HepG2 (cell line): ENCODE data around the gene PCP4L1. TPM values are rescaled to one million over a fixed set of nuclear protein-coding genes. Genes with fewer than 3 reads are reported as not detected.

ENCODE experiments used
- ATM ChIP-seq: fragments of 450-650 bp; IDR thresholded peaks from 2 replicates; pipeline ENCODE4 v1.7.1; 2017; ENCODE audit warnings: mild to moderate bottlenecking, borderline replicate concordance
- CC2D1A ChIP-seq: sonication (generic); formaldehyde crosslinking; IDR thresholded peaks from 2 replicates; pipeline ENCODE4 v1.8.1; 2023; ENCODE audit warnings: mild to moderate bottlenecking, missing genetic modification reagents
- FIP1L1 ChIP-seq: fragments of 200-400 bp; formaldehyde crosslinking; IDR thresholded peaks from 2 replicates; pipeline ENCODE4 v1.6.1; 2018; ENCODE audit warnings: low read depth, mild to moderate bottlenecking, low read length, moderate library complexity, borderline replicate concordance; ENCODE audit not compliant: insufficient read depth
- HNF4A ChIP-seq: sonication (generic); formaldehyde crosslinking; IDR thresholded peaks from 2 replicates; pipeline ENCODE4 v1.4.0; 2020; ENCODE audit warnings: missing genetic modification reagents
- KAT2B ChIP-seq: fragments of 150-350 bp; IDR thresholded peaks from 2 replicates; pipeline ENCODE4 v1.6.1; 2014; ENCODE audit warnings: low read depth, low read length, borderline replicate concordance
- NONO ChIP-seq, 2 experiments: fragments of 450-650 bp in 1 of 2; sonication (generic) in 1 of 2; formaldehyde crosslinking in 1 of 2; IDR thresholded peaks in 1 of 2; conservative IDR thresholded peaks in 1 of 2; 2 replicates each; pipeline versions ENCODE4 v1.6.1 to v1.8.0; 2017 to 2022; ENCODE audit warnings: mild to moderate bottlenecking in 1 of 2, missing genetic modification reagents in 1 of 2, moderate library complexity in 1 of 2
- NR2F1 ChIP-seq, 2 experiments: fragments of 450-650 bp in 1 of 2; formaldehyde crosslinking in 1 of 2; IDR thresholded peaks; 2 replicates each; pipeline versions ENCODE4 v1.5.0 to v1.6.1; 2016 to 2020; ENCODE audit warnings: mild to moderate bottlenecking in 1 of 2, missing compliant biosample characterization in 1 of 2, missing genetic modification reagents in 1 of 2, moderate library complexity in 1 of 2
- SALL1 ChIP-seq: sonication (generic); formaldehyde crosslinking; IDR thresholded peaks from 2 replicates; pipeline ENCODE4 v1.8.0; 2022; ENCODE audit warnings: mild to moderate bottlenecking, missing genetic modification reagents
- SP5 ChIP-seq: IDR thresholded peaks from 2 replicates; pipeline ENCODE4 v1.6.1; 2016; ENCODE audit warnings: low read depth, borderline replicate concordance
- TBX3 ChIP-seq: fragments of 450-650 bp; IDR thresholded peaks from 2 replicates; pipeline ENCODE4 v1.6.1; 2017; ENCODE audit warnings: antibody characterized with exemption, mild to moderate bottlenecking, inconsistent platforms, borderline replicate concordance
- ZEB1 ChIP-seq: IDR thresholded peaks from 2 replicates; pipeline ENCODE4 v1.6.1; 2012; ENCODE audit warnings: mild to moderate bottlenecking, low read depth, inconsistent platforms; ENCODE audit not compliant: insufficient replicate concordance
- ZNF501 ChIP-seq: sonication (generic); formaldehyde crosslinking; IDR thresholded peaks from 2 replicates; pipeline ENCODE4 v1.5.1; 2020; ENCODE audit warnings: mild to moderate bottlenecking, moderate library complexity, missing genetic modification reagents
- ZNF589 ChIP-seq: sonication (generic); formaldehyde crosslinking; conservative IDR thresholded peaks from 2 replicates; pipeline ENCODE4 v1.8.0; 2022; ENCODE audit warnings: mild to moderate bottlenecking, moderate library complexity, missing genetic modification reagents
- ZNF616 ChIP-seq: sonication (generic); formaldehyde crosslinking; IDR thresholded peaks from 2 replicates; pipeline ENCODE4 v1.5.0; 2020; ENCODE audit warnings: low read depth, mild to moderate bottlenecking, missing genetic modification reagents
- ZNF629 ChIP-seq: sonication (generic); formaldehyde crosslinking; conservative IDR thresholded peaks from 2 replicates; pipeline ENCODE4 v1.5.0; 2020; ENCODE audit warnings: missing genetic modification reagents
- ZNF703 ChIP-seq: sonication (generic); formaldehyde crosslinking; IDR thresholded peaks from 2 replicates; pipeline ENCODE4 v1.5.1; 2020; ENCODE audit warnings: missing genetic modification reagents, mild to moderate bottlenecking, moderate library complexity, borderline replicate concordance
- ZNF788 ChIP-seq: sonication (generic); formaldehyde crosslinking; IDR thresholded peaks from 2 replicates; pipeline ENCODE4 v1.5.0; 2020; ENCODE audit warnings: mild to moderate bottlenecking, missing genetic modification reagents, borderline replicate concordance
- polyA plus RNA-seq, 8 experiments: library from polyadenylated mRNA; depleted of rRNA in 3 of 8; stranded (reverse) in 7 of 8; unstranded in 1 of 8; fragments of >200 nt; fragmentation: Illumina TruSeq in 4 of 8; extraction: Trizol in 4 of 8; gene quantifications; 2 replicates each; pipeline versions ENCODE4 v1.2.1 to v1.2.3, GENCODE V29; 2011 to 2016; ENCODE audit warnings: low read depth in 4 of 8, missing spikeins in 1 of 8, mixed read lengths in 1 of 8; ENCODE audit not compliant: insufficient read depth in 1 of 8
- total RNA-seq, 5 experiments: library from RNA; depleted of rRNA; stranded (reverse); fragments of >200 nt; fragmentation: Illumina TruSeq; extraction: Trizol; gene quantifications; 2 replicates each; pipeline ENCODE4 v1.2.3, GENCODE V29; 2016; ENCODE audit warnings: low read depth in 1 of 5
- TF ChIP-seq, protein P1 (sequence below): sonication (generic); formaldehyde crosslinking; IDR thresholded peaks from 2 replicates; pipeline ENCODE4 v1.5.0; 2020; ENCODE audit warnings: missing genetic modification reagents
- TF ChIP-seq, protein P2 (sequence below): sonication (generic); formaldehyde crosslinking; IDR thresholded peaks from 2 replicates; pipeline ENCODE4 v1.8.0; 2022; ENCODE audit warnings: missing genetic modification reagents, mild to moderate bottlenecking, moderate library complexity, borderline replicate concordance
- TF ChIP-seq, protein P3 (sequence below): sonication (generic); formaldehyde crosslinking; conservative IDR thresholded peaks from 2 replicates; pipeline ENCODE4 v1.4.0; 2020; ENCODE audit warnings: mild to moderate bottlenecking, missing genetic modification reagents, moderate library complexity
- TF ChIP-seq, protein P4 (sequence below): sonication (generic); formaldehyde crosslinking; IDR thresholded peaks from 2 replicates; pipeline ENCODE4 v1.5.1; 2020; ENCODE audit warnings: missing genetic modification reagents, mild to moderate bottlenecking, borderline replicate concordance

PCP4L1 gene
- total and polyA plus RNA-seq, 2 of the 13 experiments (the other 11 are each of a cell fraction or from before 2014, with no cell fraction given), result 0.28 TPM; not detected in 1

DNA sequence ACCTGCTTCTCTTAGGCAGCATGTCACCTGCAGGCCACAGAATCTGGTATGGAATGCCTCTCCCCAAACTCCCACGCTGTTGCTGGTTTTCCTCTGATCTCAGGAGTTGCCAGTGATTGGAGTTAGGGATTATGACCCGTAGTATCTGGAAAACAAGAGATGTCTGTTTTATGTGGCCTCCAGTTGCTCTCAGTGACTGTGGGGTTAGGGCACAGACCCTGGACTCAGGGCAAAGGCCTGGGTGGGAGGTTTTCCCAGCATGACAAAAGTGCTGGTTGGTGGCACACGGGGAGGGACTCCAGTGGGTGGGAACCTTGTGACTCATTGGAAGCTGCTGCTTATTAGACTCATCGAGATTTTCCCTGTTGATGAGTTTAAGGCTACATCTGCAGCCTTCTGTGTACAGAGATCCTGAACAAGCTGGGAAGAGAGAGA is 20.5 kb upstream of the PCP4L1 start, which contains the start of gene NR1I3 (continued):
- TF ChIP-seq, protein P1, sequence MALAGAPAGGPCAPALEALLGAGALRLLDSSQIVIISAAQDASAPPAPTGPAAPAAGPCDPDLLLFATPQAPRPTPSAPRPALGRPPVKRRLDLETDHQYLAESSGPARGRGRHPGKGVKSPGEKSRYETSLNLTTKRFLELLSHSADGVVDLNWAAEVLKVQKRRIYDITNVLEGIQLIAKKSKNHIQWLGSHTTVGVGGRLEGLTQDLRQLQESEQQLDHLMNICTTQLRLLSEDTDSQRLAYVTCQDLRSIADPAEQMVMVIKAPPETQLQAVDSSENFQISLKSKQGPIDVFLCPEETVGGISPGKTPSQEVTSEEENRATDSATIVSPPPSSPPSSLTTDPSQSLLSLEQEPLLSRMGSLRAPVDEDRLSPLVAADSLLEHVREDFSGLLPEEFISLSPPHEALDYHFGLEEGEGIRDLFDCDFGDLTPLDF, result no peak
- TF ChIP-seq NONO (IDR thresholded peaks at IDR 0.05) (no peak), NONO (CRISPR knock-in tag; conservative IDR thresholded peaks at IDR 0.05) (peak; percentile 60; the same call in 1 of the 2 replicates), NR2F1 (CRISPR knock-in tag; IDR thresholded peaks at IDR 0.05) (peak in 1 of 2 experiments; percentile 83; a peak in 2 of 4 replicates), TBX3 (peak; percentile 46; the same call in 1 of the 2 replicates), KAT2B (no peak), HNF4A (CRISPR knock-in tag) (peak; percentile 97), ZNF501 (CRISPR knock-in tag) (0 out of 2 replicates have a peak, but pooled peaks have one; percentile 21), ZNF629 (no peak), FIP1L1 (no peak), SALL1 (peak; percentile 92), ATM (no peak), ZNF616 (CRISPR knock-in tag) (no peak), ZEB1 (peak; percentile 31), ZNF703 (peak; percentile 48; the same call in 1 of the 2 replicates), ZNF788 (peak; percentile 56; the same call in 1 of the 2 replicates), ZNF589 (CRISPR knock-in tag) (no peak; the same call in 1 of the 2 replicates), CC2D1A (CRISPR knock-in tag) (no peak), SP5 (CRISPR knock-in tag) (peak; percentile 75; the same call in 1 of the 2 replicates)
- TF ChIP-seq, protein P2, sequence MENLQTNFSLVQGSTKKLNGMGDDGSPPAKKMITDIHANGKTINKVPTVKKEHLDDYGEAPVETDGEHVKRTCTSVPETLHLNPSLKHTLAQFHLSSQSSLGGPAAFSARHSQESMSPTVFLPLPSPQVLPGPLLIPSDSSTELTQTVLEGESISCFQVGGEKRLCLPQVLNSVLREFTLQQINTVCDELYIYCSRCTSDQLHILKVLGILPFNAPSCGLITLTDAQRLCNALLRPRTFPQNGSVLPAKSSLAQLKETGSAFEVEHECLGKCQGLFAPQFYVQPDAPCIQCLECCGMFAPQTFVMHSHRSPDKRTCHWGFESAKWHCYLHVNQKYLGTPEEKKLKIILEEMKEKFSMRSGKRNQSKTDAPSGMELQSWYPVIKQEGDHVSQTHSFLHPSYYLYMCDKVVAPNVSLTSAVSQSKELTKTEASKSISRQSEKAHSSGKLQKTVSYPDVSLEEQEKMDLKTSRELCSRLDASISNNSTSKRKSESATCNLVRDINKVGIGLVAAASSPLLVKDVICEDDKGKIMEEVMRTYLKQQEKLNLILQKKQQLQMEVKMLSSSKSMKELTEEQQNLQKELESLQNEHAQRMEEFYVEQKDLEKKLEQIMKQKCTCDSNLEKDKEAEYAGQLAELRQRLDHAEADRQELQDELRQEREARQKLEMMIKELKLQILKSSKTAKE (CRISPR knock-in tag), result peak; percentile 56; the same call in 1 of the 2 replicates
- TF ChIP-seq, protein P3, sequence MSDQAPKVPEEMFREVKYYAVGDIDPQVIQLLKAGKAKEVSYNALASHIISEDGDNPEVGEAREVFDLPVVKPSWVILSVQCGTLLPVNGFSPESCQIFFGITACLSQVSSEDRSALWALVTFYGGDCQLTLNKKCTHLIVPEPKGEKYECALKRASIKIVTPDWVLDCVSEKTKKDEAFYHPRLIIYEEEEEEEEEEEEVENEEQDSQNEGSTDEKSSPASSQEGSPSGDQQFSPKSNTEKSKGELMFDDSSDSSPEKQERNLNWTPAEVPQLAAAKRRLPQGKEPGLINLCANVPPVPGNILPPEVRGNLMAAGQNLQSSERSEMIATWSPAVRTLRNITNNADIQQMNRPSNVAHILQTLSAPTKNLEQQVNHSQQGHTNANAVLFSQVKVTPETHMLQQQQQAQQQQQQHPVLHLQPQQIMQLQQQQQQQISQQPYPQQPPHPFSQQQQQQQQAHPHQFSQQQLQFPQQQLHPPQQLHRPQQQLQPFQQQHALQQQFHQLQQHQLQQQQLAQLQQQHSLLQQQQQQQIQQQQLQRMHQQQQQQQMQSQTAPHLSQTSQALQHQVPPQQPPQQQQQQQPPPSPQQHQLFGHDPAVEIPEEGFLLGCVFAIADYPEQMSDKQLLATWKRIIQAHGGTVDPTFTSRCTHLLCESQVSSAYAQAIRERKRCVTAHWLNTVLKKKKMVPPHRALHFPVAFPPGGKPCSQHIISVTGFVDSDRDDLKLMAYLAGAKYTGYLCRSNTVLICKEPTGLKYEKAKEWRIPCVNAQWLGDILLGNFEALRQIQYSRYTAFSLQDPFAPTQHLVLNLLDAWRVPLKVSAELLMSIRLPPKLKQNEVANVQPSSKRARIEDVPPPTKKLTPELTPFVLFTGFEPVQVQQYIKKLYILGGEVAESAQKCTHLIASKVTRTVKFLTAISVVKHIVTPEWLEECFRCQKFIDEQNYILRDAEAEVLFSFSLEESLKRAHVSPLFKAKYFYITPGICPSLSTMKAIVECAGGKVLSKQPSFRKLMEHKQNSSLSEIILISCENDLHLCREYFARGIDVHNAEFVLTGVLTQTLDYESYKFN, result peak; percentile 93
- TF ChIP-seq, protein P4, sequence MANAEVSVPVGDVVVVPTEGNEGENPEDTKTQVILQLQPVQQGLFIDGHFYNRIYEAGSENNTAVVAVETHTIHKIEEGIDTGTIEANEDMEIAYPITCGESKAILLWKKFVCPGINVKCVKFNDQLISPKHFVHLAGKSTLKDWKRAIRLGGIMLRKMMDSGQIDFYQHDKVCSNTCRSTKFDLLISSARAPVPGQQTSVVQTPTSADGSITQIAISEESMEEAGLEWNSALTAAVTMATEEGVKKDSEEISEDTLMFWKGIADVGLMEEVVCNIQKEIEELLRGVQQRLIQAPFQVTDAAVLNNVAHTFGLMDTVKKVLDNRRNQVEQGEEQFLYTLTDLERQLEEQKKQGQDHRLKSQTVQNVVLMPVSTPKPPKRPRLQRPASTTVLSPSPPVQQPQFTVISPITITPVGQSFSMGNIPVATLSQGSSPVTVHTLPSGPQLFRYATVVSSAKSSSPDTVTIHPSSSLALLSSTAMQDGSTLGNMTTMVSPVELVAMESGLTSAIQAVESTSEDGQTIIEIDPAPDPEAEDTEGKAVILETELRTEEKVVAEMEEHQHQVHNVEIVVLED (CRISPR knock-in tag), result no peak
